Liver (tissue), 9 donors: ENCODE results near the gene ORM2. TPM values are rescaled to one million over a fixed set of nuclear protein-coding genes. Genes with fewer than 3 reads are reported as not detected.
A peak's percentile ranks its signal among the peaks of the same experiment; 100 is the strongest.

Experiments used
- DNase-seq: peaks from one replicate; pipeline ENCODE4 v3.0.0-alpha.2; 2017; ENCODE audit warnings: low spot score
- H3K27ac ChIP-seq, 2 donors: one replicate each; pipeline ENCODE4 v1.7.0; 2013; ENCODE audit warnings: inconsistent platforms in 2 of 2, low read length in 2 of 2, control low read depth in 1 of 2, low read depth in 1 of 2, mild to moderate bottlenecking in 1 of 2
- H3K27me3 ChIP-seq, 4 donors: one replicate each; pipeline versions ENCODE4 v1.6.1 to v1.7.0; 2013; ENCODE audit warnings: low read length in 3 of 4, inconsistent platforms in 1 of 4, mild to moderate bottlenecking in 1 of 4, moderate library complexity in 1 of 4; ENCODE audit not compliant: control insufficient read depth in 4 of 4, insufficient read depth in 4 of 4
- H3K36me3 ChIP-seq, 4 donors: one replicate each; pipeline versions ENCODE4 v1.6.1 to v1.7.0; 2013; ENCODE audit warnings: low read length in 3 of 4, mild to moderate bottlenecking in 3 of 4, low read depth in 1 of 4, moderate library complexity in 1 of 4; ENCODE audit not compliant: control insufficient read depth in 4 of 4, insufficient read depth in 3 of 4
- H3K4me1 ChIP-seq, 4 donors: one replicate each; pipeline versions ENCODE4 v1.6.1 to v1.7.0; 2013; ENCODE audit warnings: low read length in 3 of 4, mild to moderate bottlenecking in 3 of 4, moderate library complexity in 1 of 4; ENCODE audit not compliant: control insufficient read depth in 4 of 4, insufficient read depth in 4 of 4
- H3K4me3 ChIP-seq, 3 donors: one replicate each; pipeline versions ENCODE4 v1.6.1 to v1.7.0; 2013; ENCODE audit warnings: low read length in 3 of 3, control low read depth in 1 of 3, low read depth in 1 of 3, mild to moderate bottlenecking in 1 of 3
- H3K9ac ChIP-seq, 2 donors: one replicate each; pipeline ENCODE4 v1.7.0; 2013; ENCODE audit warnings: low read length in 2 of 2, mild to moderate bottlenecking in 2 of 2, moderate library complexity in 2 of 2, control low read depth in 1 of 2, low read depth in 1 of 2
- H3K9me3 ChIP-seq, 4 donors: one replicate each; pipeline versions ENCODE4 v1.6.1 to v1.7.0; 2013; ENCODE audit warnings: low read length in 3 of 4; ENCODE audit not compliant: control insufficient read depth in 4 of 4
- CTCF ChIP-seq: fragments of 150-350 bp; IDR thresholded peaks from 2 replicates; pipeline ENCODE4 v1.5.1; 2017; ENCODE audit warnings: improper control_type of control experiment, low read depth, low read length; ENCODE audit not compliant: missing input control
- EGR1 ChIP-seq, 2 donors: IDR thresholded peaks; 2 replicates each; pipeline ENCODE4 v1.6.1; 2016 to 2018; ENCODE audit warnings: antibody characterized with exemption in 2 of 2, low read depth in 2 of 2
- FOXA1 ChIP-seq: IDR thresholded peaks from 2 replicates; pipeline ENCODE4 v1.6.1; 2016; ENCODE audit warnings: antibody characterized with exemption
- FOXA2 ChIP-seq: IDR thresholded peaks from 2 replicates; pipeline ENCODE4 v1.6.1; 2016; ENCODE audit warnings: antibody characterized with exemption
- GABPA ChIP-seq, 2 donors: IDR thresholded peaks in 1 of 2; conservative IDR thresholded peaks in 1 of 2; 2 replicates each; pipeline ENCODE4 v1.6.1; 2016; ENCODE audit warnings: antibody characterized with exemption in 2 of 2, mild to moderate bottlenecking in 1 of 2, moderate library complexity in 1 of 2
- HNF4A ChIP-seq, 2 donors: conservative IDR thresholded peaks; 2 replicates each; pipeline ENCODE4 v1.6.1; 2016; ENCODE audit warnings: antibody characterized with exemption in 2 of 2, mild to moderate bottlenecking in 2 of 2
- HNF4G ChIP-seq: IDR thresholded peaks from 2 replicates; pipeline ENCODE4 v1.6.1; 2016; ENCODE audit warnings: antibody characterized with exemption
- JUND ChIP-seq, 2 donors: IDR thresholded peaks; 2 replicates each; pipeline ENCODE4 v1.6.1; 2016; ENCODE audit warnings: antibody characterized with exemption in 2 of 2
- NR2F2 ChIP-seq: IDR thresholded peaks from 2 replicates; pipeline ENCODE4 v1.6.1; 2016; ENCODE audit warnings: antibody characterized with exemption
- RAD21 ChIP-seq, 2 donors: IDR thresholded peaks; 2 replicates each; pipeline ENCODE4 v1.6.1; 2016; ENCODE audit warnings: antibody characterized with exemption in 2 of 2, mild to moderate bottlenecking in 2 of 2
- RXRA ChIP-seq, 2 donors: IDR thresholded peaks; 2 replicates each; pipeline ENCODE4 v1.6.1; 2017 to 2018; ENCODE audit warnings: antibody characterized with exemption in 2 of 2, mild to moderate bottlenecking in 1 of 2
- SP1 ChIP-seq: IDR thresholded peaks from 2 replicates; pipeline ENCODE4 v1.6.1; 2018; ENCODE audit warnings: antibody characterized with exemption, mild to moderate bottlenecking
- TAF1 ChIP-seq: conservative IDR thresholded peaks from 2 replicates; pipeline ENCODE4 v1.6.1; 2016; ENCODE audit warnings: antibody characterized with exemption, mild to moderate bottlenecking
- YY1 ChIP-seq: IDR thresholded peaks from 2 replicates; pipeline ENCODE4 v1.6.1; 2016; ENCODE audit warnings: antibody characterized with exemption, mild to moderate bottlenecking
- WGBS: extraction: QIAGEN DNeasy Blood & Tissue Kit; methylation state at CpG from one replicate; pipeline ENCODE4 v1.1.7; 2013; 5-methylcytosine and 5-hydroxymethylcytosine counted together
- polyA plus RNA-seq, 2 donors: library from polyadenylated mRNA; stranded (reverse) in 1 of 2; unstranded in 1 of 2; fragments of 200-250 nt in 1 of 2; fragments of >200 nt in 1 of 2; fragmentation: Nextera tagmentation in 1 of 2; extraction: Ambion mirVana in 1 of 2; gene quantifications; one replicate each; pipeline versions ENCODE4 v1.2.1 to v1.2.3, GENCODE V29; 2013 to 2015
- total RNA-seq, 2 donors: library from RNA; depleted of rRNA; stranded (reverse); fragments of >200 nt; gene quantifications; one replicate each; pipeline ENCODE4 v1.2.3, GENCODE V29; 2014
- TF ChIP-seq, protein P1 (sequence below): IDR thresholded peaks from 2 replicates; pipeline ENCODE4 v1.6.1; 2016; ENCODE audit warnings: antibody characterized with exemption
- TF ChIP-seq, protein P2 (sequence below): IDR thresholded peaks from 2 replicates; pipeline ENCODE4 v1.6.1; 2016; ENCODE audit warnings: antibody characterized with exemption
- TF ChIP-seq, protein P3 (sequence below): IDR thresholded peaks from 2 replicates; pipeline ENCODE4 v1.6.1; 2016; ENCODE audit warnings: antibody characterized with exemption
- TF ChIP-seq, protein P4 (sequence below): IDR thresholded peaks from 2 replicates; pipeline ENCODE4 v1.6.1; 2016; ENCODE audit warnings: antibody characterized with exemption, mild to moderate bottlenecking
- donor health status: healthy.
- donor health status: healthy.
- donor health status: healthy.
- donor health status: healthy.
- donor health status: healthy.

Gene ORM2
- total and polyA plus RNA-seq, 4 donors: 276 to 7,373 (median 5,310) TPM

DNA sequence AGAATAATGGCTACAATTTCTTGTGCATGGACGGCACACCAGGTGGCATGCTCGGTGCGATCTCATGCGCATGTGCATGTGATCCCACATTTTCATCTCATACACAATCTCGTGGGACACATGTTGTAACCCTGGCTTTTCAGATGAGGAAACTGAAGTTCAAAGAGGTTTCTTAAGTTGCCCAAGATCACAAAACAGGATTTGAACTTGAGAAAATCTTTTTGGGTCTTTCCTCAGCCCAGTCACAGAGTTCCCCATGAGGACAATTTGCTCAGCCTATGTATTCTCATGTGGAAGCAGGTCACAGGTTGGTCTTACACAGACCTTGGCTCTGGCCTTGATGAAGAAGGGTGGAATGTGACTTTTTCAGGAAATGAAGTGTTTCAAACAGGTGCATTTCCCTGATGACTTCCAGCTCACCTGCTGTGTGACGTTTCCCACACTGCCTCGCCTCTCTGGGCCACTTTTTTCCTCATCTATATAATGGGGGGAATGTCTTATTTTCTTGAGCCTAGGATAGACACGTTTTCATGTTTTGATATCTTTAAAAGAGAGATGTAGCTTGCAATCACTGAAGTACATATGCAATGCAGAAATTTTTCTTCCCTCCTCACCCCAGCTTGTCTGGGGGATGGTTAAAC lies 13.8 kb upstream of the ORM2 start:
- Histone ChIP-seq H3K27me3 (no peaks in the 10 kb centered on the region), H3K9me3 (no peaks in the 10 kb centered on the region), H3K4me1 (peaks cover 14 to 45% (median 27%) of the 10 kb centered on the region in 4 donors), H3K36me3 (peaks cover 0 to 2% (median 0%) of the 10 kb centered on the region in 4 donors), H3K27ac (peak overlapping the region; percentile 86 to 95), H3K4me3 (peak overlapping the region; percentile 9 to 37 (median 13)), H3K9ac (no peak overlapping the region)
- DNase-seq: no peak
- TF ChIP-seq GABPA (IDR thresholded peaks at IDR 0.05 in 1 of 2, conservative IDR thresholded peaks at IDR 0.05 in 1 of 2) (no peak), EGR1 (IDR thresholded peaks at IDR 0.05; ENCODE audit: low read depth in 2 of 2) (peak in 1 of 2 donors; percentile 41), FOXA2 (no peak), FOXA1 (no peak), RXRA (IDR thresholded peaks at IDR 0.05) (peak in 1 of 2 donors; percentile 94), RAD21 (IDR thresholded peaks at IDR 0.05) (no peak), HNF4A (conservative IDR thresholded peaks at IDR 0.05) (peak in 1 of 2 donors; percentile 48), CTCF (no peak), HNF4G (no peak), TAF1 (no peak), SP1 (peak; percentile 73), NR2F2 (peak; percentile 25), JUND (IDR thresholded peaks at IDR 0.05) (no peak), YY1 (no peak)
- TF ChIP-seq, protein P1, sequence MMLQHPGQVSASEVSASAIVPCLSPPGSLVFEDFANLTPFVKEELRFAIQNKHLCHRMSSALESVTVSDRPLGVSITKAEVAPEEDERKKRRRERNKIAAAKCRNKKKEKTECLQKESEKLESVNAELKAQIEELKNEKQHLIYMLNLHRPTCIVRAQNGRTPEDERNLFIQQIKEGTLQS: no peak
- TF ChIP-seq, protein P2, sequence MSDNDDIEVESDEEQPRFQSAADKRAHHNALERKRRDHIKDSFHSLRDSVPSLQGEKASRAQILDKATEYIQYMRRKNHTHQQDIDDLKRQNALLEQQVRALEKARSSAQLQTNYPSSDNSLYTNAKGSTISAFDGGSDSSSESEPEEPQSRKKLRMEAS: no peak
- TF ChIP-seq, protein P3, sequence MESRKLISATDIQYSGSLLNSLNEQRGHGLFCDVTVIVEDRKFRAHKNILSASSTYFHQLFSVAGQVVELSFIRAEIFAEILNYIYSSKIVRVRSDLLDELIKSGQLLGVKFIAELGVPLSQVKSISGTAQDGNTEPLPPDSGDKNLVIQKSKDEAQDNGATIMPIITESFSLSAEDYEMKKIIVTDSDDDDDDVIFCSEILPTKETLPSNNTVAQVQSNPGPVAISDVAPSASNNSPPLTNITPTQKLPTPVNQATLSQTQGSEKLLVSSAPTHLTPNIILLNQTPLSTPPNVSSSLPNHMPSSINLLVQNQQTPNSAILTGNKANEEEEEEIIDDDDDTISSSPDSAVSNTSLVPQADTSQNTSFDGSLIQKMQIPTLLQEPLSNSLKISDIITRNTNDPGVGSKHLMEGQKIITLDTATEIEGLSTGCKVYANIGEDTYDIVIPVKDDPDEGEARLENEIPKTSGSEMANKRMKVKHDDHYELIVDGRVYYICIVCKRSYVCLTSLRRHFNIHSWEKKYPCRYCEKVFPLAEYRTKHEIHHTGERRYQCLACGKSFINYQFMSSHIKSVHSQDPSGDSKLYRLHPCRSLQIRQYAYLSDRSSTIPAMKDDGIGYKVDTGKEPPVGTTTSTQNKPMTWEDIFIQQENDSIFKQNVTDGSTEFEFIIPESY: no peak
- TF ChIP-seq, protein P4, sequence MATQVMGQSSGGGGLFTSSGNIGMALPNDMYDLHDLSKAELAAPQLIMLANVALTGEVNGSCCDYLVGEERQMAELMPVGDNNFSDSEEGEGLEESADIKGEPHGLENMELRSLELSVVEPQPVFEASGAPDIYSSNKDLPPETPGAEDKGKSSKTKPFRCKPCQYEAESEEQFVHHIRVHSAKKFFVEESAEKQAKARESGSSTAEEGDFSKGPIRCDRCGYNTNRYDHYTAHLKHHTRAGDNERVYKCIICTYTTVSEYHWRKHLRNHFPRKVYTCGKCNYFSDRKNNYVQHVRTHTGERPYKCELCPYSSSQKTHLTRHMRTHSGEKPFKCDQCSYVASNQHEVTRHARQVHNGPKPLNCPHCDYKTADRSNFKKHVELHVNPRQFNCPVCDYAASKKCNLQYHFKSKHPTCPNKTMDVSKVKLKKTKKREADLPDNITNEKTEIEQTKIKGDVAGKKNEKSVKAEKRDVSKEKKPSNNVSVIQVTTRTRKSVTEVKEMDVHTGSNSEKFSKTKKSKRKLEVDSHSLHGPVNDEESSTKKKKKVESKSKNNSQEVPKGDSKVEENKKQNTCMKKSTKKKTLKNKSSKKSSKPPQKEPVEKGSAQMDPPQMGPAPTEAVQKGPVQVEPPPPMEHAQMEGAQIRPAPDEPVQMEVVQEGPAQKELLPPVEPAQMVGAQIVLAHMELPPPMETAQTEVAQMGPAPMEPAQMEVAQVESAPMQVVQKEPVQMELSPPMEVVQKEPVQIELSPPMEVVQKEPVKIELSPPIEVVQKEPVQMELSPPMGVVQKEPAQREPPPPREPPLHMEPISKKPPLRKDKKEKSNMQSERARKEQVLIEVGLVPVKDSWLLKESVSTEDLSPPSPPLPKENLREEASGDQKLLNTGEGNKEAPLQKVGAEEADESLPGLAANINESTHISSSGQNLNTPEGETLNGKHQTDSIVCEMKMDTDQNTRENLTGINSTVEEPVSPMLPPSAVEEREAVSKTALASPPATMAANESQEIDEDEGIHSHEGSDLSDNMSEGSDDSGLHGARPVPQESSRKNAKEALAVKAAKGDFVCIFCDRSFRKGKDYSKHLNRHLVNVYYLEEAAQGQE: no peak
- WGBS: 76% methylated on average over 8 of the region's 8 CpGs
